ENCODE measurements around the gene CEP76.

Gene CEP76

GRCh38 chr18:12702221-12703095 is at the start of gene CEP76, which contains the start of gene PSMG2:
Gene CEP76 (minus strand): TSS chr18:12702723. CDS start chr18:12702548, 175 bp downstream.
Gene PSMG2 (plus strand): TSS chr18:12703042. CDS start chr18:12703108, 66 bp downstream.
- DNase-seq = peak; percentile 84

GRCh38 chr18:12751891-12752290 is 49.4 kb upstream of the CEP76 start:
- no peak for DNase-seq

GRCh38 chr18:12751503-12751884 is 49.0 kb upstream of the CEP76 start:
- DNase-seq = no peak

GRCh38 chr18:12750715-12751502 is 48.4 kb upstream of the CEP76 start:
- DNase-seq = no peak

GRCh38 chr18:12750076-12750714 is 47.7 kb upstream of the CEP76 start:
- no peak for DNase-seq

GRCh38 chr18:12749121-12749520 is 46.6 kb upstream of the CEP76 start:
- DNase-seq = no peak

GRCh38 chr18:12748671-12749070 is 46.1 kb upstream of the CEP76 start:
- DNase-seq = no peak

- no peak for DNase-seq
Observed at GRCh38 chr18:12747530-12748315, 45.2 kb upstream of the CEP76 start.

- DNase-seq = no peak
Observed at GRCh38 chr18:12745095-12745795, 42.7 kb upstream of the CEP76 start.

- DNase-seq = no peak
Observed at GRCh38 chr18:12744103-12744502, 41.6 kb upstream of the CEP76 start.

- no peak for DNase-seq
Observed at GRCh38 chr18:12742453-12742852, 39.9 kb upstream of the CEP76 start.

GRCh38 chr18:12741351-12741750 is 38.8 kb upstream of the CEP76 start:
- no peak for DNase-seq

- DNase-seq = no peak
Observed at GRCh38 chr18:12737243-12737902, 34.9 kb upstream of the CEP76 start.

GRCh38 chr18:12726774-12727550 is 24.4 kb upstream of the CEP76 start:
- DNase-seq = peak; percentile 34

GRCh38 chr18:12726331-12726730 is 23.8 kb upstream of the CEP76 start:
- DNase-seq = no peak

- no peak for DNase-seq
Observed at GRCh38 chr18:12722731-12723130, 20.2 kb upstream of the CEP76 start.

GRCh38 chr18:12721495-12722275 is 19.2 kb upstream of the CEP76 start:
- no peak for DNase-seq

- DNase-seq = no peak
Observed at GRCh38 chr18:12711446-12711845, 8.9 kb upstream of the CEP76 start.

- no peak for DNase-seq
Observed at GRCh38 chr18:12703664-12704063, 1.1 kb upstream of the CEP76 start.

GRCh38 chr18:12703096-12703567 is 609 bp upstream of the CEP76 start:
- no peak for DNase-seq
